ENCODE measurements around the gene SNX5.

The SNX5 gene

GRCh38 chr20:17940224-17940971 is 28.2 kb downstream of the SNX5 start:
- DNase-seq (ENCODE audit: low read depth), result no peak

GRCh38 chr20:17939622-17940223 is 28.9 kb downstream of the SNX5 start:
- no peak for DNase-seq (ENCODE audit: low read depth)

GRCh38 chr20:17938871-17939619 is 29.5 kb downstream of the SNX5 start:
- DNase-seq (ENCODE audit: low read depth), result peak; percentile 18

GRCh38 chr20:17936761-17937732 is 31.5 kb downstream of the SNX5 start:
- DNase-seq (ENCODE audit: low read depth), result no peak

- DNase-seq (ENCODE audit: low read depth), result no peak
These were observed 32.3 kb downstream of the SNX5 start for GRCh38 chr20:17936286-17936760.

- no peak for DNase-seq (ENCODE audit: low read depth)
These were observed 32.8 kb downstream of the SNX5 start for GRCh38 chr20:17935761-17936160.

- no peak for DNase-seq (ENCODE audit: low read depth)
These were observed 33.4 kb downstream of the SNX5 start for GRCh38 chr20:17935186-17935585.

- DNase-seq (ENCODE audit: low read depth), result no peak
These were observed 34.3 kb downstream of the SNX5 start for GRCh38 chr20:17934141-17934862.

- DNase-seq (ENCODE audit: low read depth), result no peak
These were observed 34.9 kb downstream of the SNX5 start for GRCh38 chr20:17933711-17934110.

- DNase-seq (ENCODE audit: low read depth), result no peak
These were observed 35.5 kb downstream of the SNX5 start for GRCh38 chr20:17933121-17933520.

GRCh38 chr20:17932396-17932795 is 36.2 kb downstream of the SNX5 start:
- DNase-seq (ENCODE audit: low read depth), result no peak

- no peak for DNase-seq (ENCODE audit: low read depth)
These were observed 37.1 kb downstream of the SNX5 start for GRCh38 chr20:17931513-17931912.

- DNase-seq (ENCODE audit: low read depth), result no peak
These were observed 39.8 kb downstream of the SNX5 start for GRCh38 chr20:17928633-17929311.

GRCh38 chr20:17928211-17928611 is 40.4 kb downstream of the SNX5 start:
- DNase-seq (ENCODE audit: low read depth), result no peak

- DNase-seq (ENCODE audit: low read depth), result no peak
These were observed 42.7 kb downstream of the SNX5 start for GRCh38 chr20:17925940-17926300.

GRCh38 chr20:17925141-17925939 is 43.3 kb downstream of the SNX5 start:
- DNase-seq (ENCODE audit: low read depth), result no peak

- no peak for DNase-seq (ENCODE audit: low read depth)
These were observed 46.8 kb downstream of the SNX5 start for GRCh38 chr20:17921774-17922173.

- no peak for DNase-seq (ENCODE audit: low read depth)
These were observed 49.4 kb downstream of the SNX5 start for GRCh38 chr20:17919149-17919548.

GRCh38 chr20:17917832-17918618 is 50.6 kb downstream of the SNX5 start:
- no peak for DNase-seq (ENCODE audit: low read depth)

Data from activated T-helper 1 cell treated with Interleukin-2 at 50 U/mL for 16 hours (primary cell).